Astrocyte (in vitro differentiated cells and primary cell): ENCODE measurements around the gene TGFB3.

ENCODE experiments used
- CTCF ChIP-seq: IDR thresholded peaks from 2 replicates; pipeline ENCODE4 v1.5.1; 2011; ENCODE audit warnings: low read depth, mild to moderate bottlenecking, inconsistent platforms, low read length, moderate library complexity; ENCODE audit not compliant: insufficient read depth
- EZH2 ChIP-seq: IDR thresholded peaks from 2 replicates; pipeline ENCODE4 v1.6.1; 2012; ENCODE audit warnings: mild to moderate bottlenecking, low read length, inconsistent platforms; ENCODE audit not compliant: insufficient read depth

- TF ChIP-seq CTCF (no peak), EZH2 (no peak)
Observed at GRCh38 chr14:75910048-75910447, 71.7 kb downstream of the TGFB3 start.
